GM18508 (cell line): ENCODE results near the gene HGFAC.

Experiments used
- ATAC-seq: cut with Tn5 transposase; IDR thresholded peaks from one replicate; pipeline ENCODE4 v1.9.1; 2021; ENCODE audit warnings: moderate number of reproducible peaks; ENCODE audit not compliant: insufficient read depth, unreplicated experiment

HGFAC gene

DNA sequence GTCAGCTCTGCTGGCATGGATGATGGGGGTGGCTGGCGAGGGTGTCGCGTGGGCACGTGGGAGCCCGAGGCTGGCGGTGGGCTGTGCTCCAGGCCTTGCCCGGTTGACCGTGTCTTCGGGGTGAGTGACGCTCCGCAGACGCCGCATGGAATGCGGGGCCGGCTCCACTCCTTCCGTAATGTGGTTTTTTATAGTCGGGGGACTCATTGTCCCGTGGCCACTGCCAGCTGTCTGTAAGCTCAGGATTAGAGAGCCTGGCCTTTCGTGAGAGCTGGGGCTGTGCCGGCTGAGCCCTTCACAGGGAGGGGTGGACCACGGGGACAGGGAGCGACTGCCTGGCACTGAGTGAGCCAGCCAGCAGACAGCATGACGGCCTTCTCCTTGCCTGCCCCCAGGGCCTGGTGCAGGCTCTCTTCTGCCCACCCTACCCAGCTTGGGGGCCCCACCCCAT lies 41.7 kb downstream of the HGFAC start:
- ATAC-seq = no peak

DNA sequence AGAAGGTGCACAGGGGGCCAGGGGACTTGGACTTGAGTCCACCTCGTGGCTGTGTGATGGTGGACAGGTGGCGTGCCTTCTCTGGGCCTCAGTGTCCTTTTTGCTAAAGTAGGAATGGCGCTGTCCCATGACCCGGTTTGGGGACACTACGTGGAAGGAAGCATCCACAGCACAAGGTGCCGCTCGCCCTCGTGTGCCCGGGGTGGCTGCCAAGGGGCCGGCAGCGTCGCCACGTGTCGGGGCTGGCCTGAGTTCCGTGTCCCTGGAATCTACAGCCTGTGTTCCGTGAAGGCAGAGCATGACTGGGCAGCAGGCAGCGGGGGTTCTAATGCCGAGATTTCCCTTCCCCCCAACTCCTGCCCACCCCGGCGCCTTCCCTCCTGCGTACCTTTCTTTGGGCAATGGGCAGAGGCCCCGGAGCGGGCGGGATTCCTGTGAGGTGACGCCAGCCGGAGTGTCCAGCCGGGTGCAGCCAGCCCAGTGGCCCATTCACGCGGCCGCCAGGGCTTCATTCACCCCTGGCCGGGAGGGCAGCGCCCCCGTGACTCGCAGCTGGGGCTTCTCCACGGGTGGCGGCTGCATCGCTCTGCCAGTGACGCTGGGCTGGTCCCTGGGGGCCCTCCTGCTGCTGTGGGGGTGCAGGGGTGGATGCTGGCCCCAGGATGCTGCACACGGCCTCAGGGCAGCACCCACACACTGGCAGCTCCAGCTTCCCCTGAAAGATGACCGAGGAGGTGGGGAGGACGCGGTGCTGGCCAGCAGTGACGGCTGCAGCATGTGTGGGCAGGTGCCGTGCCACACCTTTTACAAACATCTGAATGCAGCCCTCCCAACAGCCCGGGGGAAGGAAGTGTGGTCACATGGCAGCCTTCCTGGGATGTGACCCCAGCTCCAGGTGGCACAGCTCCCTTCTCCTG lies 42.5 kb downstream of the HGFAC start:
- no peak for ATAC-seq

DNA sequence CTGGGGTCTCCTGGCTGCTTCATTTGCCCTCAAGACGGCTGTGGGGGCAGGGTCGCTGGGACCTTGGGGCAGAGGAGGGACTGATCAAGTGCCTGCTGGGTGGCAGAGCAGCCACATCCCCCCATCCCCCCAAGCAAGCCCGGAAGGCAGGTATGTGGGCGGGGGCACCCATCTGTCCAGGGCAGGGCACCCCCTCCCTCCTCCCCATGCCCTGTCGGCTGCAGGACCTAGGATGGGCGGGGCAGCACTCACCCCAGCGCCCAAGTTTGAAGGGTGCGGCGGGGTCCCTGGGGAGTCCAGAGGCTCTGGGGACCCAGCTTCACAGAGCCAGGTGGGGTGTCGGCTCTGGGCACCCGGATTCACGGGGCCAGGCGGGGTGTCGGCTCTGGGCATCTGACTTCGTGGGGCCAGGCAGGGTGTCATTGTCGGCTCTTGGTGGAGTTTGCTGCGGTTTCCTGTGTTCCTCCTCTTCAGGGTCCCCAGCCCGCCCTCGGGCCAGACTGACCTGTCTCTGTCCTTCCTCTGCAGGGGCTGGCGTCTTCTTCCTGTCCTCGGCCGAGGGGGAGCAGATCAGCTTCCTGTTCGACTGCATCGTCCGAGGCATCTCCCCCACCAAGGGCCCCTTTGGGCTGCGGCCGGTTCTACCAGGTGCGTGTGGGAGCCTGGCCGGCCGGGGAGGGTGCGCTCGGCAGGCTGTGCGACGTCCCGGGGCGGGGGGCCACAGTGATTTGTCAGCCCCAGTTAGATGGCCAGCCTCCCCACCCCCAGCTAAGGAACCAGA lies 43.4 kb downstream of the HGFAC start:
- ATAC-seq = no peak

DNA sequence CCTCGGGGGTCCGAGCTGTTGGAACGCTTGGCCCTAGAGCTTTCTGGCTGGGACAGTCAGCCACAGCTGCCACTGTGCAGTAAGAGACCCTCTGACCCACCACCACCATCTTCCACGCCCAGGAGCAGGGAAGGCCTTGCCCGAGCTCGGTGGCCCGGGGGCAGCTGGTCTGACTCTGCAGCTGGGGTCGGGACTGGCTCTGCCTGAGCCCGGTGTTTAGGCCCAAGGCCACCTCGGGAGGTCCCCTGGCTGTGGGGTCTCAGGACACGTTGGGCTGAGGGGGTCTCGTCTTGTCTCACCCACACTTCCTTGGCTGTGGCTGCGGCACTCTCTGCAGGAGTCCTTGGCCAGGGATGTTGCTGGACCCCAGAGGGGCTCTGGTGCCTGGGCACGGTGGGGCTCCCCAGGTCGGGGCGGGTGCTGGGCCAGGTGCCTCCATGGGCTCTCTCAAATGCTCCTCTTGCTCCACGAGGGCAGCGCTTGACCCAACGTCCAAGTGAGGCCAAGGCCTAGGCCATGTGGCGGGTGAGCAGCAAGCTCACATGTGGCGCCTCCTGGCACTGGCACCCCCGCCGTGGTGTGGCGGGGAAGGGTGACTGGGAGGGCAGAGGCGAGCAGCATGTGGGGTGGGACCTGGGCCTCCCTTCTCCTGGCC lies 44.2 kb downstream of the HGFAC start:
- no peak for ATAC-seq

DNA sequence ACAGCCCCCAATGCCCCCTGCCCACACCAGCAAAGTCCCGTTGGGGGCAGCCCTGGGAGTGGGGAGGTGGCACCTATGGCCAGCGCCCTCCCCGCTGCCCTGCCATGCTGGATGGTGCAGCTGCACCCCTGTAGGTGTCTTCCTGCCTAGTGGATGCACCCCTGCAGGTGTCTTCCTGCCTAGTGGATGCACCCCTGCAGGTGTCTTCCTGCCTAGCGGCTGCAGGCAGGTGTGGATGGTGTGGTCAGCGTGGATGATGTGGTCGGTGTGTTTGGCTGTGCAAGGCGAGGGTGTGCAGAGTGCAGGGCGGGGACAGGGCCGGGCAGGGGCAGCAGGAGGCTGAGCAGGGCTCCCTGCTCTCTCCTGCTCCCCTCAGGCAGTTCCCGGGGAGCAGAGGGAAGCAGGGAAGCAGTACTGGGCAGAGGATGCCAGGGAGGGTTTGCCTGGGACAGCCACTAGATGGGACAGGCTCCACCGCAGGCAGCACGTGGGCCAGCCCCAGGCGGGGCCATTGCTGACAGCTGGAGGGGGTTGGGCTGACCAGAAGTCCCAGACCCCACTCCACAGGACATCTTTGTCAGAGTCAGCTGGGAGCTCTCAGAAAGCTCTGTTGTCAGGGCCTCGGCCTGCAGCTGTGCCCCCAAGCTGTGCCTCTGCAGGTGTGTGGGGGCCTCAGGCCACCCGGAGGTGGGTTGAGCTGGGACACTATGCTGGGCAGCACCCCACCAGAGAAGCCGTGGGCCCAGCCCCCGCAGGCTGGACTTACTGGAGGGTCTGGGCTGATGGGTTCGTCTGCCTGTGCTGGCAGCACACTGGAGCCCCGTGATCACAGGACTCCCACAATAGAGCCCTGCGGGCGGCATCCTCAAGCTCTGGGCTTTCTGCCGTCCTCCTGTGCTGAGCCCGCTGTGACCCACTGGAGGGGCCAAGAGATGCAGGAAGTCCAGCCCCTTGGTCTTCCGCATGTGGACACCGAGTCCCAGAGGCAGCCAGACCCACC lies 45.1 kb downstream of the HGFAC start:
- no peak for ATAC-seq

DNA sequence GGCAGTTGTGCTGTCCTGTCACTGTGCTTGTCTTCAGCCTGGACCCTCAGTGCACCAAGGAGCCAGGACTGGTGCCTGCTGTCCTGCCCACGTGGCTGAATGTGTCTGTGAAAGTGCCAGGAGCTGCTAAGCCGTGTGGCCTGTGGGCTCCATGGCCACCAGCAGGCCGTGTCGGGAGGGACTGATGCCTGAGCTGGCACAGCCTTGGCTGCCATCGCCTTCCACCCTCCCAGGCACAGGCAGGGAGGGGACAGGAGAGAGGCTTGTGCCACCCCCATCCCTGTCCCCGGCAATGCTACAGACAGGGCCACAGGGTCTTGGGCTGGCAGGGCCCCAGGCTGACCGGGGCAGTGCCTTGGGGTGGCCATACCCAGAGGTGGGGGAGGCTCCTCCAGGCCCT lies 46.1 kb downstream of the HGFAC start:
- no peak for ATAC-seq

DNA sequence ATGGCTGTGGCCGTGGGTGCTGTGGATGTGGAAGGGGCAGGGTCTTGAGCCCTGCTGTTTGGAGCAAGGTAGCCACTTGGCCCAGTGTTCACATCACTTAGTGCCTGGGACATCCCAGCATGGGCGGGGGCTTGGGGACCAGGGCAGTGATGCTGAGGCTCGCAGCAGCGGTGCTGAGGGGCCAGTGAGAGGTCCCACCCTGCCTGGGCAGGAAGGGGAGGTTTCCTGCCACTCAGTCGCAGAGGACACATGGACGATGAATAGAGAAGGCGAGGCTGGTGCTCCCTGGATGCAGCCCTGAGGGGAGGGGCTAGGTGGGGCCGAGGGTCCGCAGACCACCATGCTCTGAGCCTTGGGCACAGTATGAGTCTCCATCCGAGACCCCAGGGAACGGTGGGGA lies 47.1 kb downstream of the HGFAC start:
- no peak for ATAC-seq

DNA sequence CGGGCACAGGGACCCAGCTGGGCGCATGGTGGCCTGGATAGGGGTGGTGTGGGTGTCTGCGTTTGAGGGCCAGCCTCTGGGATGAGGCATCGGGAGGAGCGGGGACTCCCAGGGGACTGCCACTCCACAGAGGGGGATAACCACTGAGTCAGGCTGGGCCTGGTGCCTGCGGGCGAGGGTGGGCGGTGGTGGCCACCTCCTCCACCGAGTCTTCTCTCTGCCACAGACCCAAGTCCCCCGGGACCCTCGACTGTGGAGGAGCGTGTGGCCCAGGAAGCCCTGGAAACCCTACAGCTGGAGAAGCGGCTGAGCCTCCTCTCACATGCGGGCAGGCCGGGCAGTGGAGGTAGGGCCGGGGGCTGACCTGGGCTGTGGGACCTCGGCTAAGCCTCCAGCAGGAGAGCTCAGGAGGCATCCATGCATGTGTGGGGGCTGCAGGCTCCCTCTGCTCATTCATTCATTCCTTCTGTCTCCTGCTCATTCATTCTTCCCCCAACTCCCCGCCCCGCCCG lies 47.7 kb downstream of the HGFAC start:
- no peak for ATAC-seq

DNA sequence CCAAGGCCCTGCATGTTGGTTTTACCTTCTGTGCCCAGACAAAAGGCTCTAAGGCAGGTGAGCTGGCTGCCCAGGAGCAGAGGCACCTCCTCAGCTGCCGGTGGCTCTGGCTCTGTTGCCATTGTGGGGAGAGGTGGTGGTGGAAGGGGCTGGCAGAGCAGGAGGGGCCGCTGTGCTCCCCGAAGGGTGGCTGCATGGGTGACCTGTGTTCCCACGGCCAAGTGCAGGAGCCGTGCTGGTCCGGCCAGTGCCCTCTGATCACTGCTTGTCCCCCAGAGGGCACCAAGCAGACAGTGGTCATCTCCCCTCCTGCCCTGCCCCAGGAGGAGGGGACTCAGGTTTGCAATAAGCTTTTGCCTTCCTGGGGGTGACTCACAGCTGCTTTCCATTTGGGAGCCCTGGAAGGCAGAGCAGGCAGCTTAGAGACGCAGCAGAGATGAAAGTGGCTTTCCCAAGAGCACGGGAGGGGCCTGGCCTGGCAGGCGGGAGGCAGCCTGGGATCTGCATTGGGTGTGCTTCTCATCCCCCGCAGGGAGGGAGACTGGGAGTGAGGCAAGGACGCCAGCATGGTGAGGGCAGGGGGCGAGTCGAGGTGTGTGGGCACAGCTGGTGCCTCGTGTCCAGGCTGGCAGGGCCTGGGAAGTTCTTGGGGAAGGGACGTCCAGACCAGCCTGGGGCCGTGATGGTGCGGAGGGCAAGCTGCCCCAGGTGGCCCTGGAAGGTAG lies 50.1 kb downstream of the HGFAC start:
- ATAC-seq = no peak

DNA sequence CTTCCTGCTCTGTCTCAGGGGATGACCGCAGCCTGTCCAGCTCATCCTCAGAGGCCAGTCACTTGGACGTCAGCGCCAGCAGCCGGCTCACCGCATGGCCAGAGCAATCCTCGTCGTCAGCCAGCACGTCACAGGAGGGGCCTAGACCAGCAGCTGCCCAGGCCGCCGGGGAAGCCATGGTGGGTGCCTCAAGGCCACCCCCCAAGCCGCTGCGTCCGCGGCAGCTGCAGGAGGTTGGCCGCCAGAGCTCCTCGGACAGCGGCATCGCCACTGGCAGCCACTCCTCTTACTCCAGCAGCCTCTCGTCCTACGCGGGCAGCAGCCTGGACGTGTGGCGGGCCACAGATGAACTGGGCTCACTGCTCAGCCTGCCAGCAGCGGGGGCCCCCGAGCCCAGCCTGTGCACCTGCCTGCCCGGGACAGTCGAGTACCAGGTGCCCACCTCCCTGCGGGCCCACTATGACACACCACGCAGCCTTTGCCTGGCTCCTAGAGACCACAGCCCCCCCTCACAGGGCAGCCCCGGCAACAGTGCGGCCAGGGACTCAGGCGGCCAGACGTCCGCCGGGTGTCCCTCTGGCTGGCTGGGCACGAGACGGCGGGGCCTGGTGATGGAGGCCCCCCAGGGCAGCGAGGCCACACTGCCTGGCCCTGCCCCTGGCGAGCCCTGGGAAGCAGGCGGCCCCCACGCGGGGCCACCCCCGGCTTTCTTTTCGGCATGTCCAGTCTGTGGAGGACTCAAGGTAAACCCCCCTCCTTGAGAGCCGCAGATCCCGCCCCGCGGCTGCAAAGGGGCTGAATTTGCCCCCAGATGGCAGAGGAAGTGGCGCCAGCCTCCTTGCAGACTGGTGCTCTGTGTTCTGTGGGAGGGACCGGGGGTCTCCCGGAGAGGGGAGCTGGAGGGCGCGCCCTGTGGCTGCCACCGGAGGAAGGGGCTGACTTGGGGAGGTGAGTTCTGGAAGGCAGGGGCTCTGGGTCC lies 51.3 kb downstream of the HGFAC start:
- no peak for ATAC-seq

DNA sequence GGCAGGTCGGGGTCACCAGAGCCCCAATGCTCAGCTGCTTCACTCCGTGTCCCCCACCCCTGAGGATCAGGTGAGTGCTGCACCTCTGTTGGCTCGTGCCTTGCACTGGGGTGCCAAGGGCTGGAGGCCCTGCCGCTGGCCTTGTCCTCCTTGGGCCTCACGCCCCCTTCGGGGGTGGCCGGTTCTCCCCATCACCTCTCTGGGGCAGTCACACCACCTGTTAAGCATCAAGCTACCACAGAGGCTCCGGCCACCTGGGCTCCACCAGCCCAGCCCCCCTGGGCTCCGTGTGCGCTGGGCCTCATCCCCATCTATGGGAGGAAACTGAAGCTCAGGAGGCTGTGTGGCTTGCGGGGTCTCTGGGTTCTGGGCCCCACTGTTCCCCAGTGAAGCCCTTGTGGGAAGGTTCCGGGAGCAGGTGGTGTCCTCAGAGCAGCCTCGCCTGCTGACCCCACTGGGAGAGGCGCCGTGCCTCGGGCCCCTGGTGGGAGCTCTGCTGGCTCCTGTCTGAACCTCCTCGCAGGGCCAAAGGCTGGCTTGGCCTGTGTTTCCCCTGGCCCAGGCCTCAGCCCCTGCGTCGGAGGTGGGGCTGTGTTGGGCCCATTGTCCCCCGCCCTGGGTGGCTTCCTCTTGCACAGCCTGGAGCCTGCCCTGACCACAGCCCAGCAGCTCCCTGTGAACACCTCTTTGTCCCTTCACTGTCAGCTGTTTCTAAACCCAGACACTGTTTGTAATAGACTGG lies 52.1 kb downstream of the HGFAC start:
- no peak for ATAC-seq

DNA sequence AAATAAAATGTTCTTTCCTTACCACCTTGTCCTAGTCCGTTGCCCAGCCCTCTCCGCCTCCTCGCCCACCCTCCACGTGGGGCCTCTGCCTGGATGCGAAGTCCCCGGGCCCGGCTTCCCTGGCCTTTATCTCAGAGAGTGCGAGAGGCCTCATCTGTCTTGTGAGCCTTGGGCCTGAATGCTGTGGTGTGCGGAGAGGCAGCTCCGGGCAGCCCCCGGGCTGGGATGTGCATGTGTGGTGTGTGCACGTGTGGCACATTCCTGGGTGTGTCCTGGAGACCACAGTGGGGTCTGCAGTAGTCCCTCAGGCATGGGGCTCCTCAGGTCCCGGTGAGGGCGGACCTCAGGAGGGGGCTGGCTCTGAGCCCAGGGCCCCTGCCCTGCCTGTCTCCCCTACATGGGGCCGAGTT lies 52.7 kb downstream of the HGFAC start:
- ATAC-seq = no peak

DNA sequence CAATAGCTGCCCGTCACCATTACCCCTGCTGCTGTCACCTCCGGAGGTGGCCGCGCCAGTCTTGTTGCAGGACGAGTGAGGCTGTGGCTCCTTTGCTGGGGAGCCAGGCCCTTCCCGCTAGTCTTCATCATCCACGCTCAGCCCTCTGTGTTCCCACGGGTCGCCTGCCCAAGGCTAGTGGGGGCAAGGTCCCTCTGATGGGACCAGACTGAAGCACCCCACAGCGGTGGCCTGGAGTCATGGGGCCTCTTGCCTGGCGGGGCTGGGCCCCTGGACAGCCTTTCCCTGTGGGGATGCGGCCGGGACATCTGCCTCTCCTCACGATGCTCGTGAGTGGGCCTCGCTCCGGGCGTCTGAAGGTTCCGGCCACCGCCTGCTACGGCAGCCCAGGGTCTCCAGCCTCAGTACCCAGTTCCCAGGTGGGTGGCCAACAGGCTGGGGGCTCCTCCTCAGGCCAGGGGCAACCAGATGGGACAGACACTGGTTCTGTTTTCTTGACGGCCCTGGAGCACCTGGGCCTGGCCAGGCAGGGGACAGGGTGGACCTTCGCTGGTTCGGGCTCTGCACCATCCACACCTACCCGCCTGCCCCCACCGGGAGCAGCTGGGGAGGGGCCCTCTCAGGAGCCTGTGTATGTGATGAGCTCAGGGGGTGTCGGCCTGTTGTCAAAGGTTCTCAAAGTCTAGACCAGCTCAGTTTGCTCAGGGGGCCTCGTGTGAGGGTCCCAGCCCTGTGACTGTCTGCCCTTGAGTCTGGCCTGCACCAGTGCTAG lies 53.6 kb downstream of the HGFAC start:
- ATAC-seq = no peak

DNA sequence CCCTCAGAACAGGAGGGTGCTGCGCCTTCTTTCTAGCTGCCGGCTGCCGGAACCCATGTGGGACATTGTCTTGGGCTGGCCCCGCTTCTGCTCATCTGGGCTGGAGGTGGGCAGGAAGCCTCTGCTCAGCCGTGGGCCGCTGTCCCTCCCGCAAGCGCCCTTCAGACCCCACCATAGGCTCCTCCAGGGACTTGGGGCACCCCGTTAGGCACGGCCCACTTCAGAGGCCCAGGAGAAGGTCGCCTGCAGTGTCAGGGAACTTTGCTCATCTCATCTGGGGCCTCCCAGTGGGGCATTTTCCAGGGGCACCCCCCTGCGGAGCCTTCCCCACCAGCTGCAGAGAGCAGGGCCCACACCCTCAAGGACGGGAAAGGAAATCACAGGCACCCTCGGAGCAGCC lies 54.3 kb downstream of the HGFAC start:
- no peak for ATAC-seq

DNA sequence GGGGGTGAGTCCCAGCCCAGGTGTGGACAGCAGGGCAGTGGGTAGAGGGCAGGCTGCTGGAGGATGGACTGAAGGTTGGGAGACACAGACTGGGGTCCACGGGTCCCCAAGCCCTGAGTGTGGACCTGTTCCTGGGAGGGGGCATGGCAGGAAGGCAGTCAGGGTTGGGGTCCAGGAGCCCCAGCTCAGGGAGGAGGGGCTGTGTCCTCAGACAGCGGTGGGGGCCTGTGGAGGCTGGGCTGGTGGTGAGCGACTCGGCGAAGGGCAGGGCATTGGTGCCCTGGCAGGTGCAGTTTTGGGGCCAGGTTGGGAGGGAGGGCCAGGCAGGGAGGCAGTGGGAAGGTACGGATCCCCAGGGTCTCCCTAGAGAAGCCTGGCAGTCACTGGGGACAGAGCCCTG lies 55.3 kb downstream of the HGFAC start:
- ATAC-seq = no peak
